ENCODE results near the gene MRPL23. TPM values are rescaled to one million over a fixed set of nuclear protein-coding genes. Genes with fewer than 3 reads are reported as not detected.

The MRPL23 gene
- total and polyA plus RNA-seq, 2 donors (not counting 3 experiments of a cell fraction or from before 2014, with no cell fraction given): 72.7 to 222 TPM

GRCh38 chr11:1932681-1933080 is 14.5 kb upstream of the MRPL23 start:
- ChIA-PET POLR2A (no interaction called here), CTCF (no interaction called here)
- Histone ChIP-seq H3K9me3 (replicated peaks; ENCODE audit: control insufficient read depth, insufficient read depth, low read length) (no peaks in the 10 kb centered on the region), H3K4me3 (replicated peaks in 1 of 3; ENCODE audit: insufficient read depth in 1 of 3, low read depth in 1 of 3, low read length in 3 of 3) (no peak overlapping the region), H3K4me1 (ENCODE audit: control insufficient read depth, extremely low read depth, insufficient read depth, low read length) (no peaks in the 10 kb centered on the region), H3K36me3 (ENCODE audit: control insufficient read depth in 2 of 2, extremely low read depth in 1 of 2, insufficient read depth in 2 of 2, low read length in 2 of 2) (no peaks in the 10 kb centered on the region), H3K4me2 (ENCODE audit: insufficient read depth, low read length) (no peak overlapping the region), H4K20me1 (replicated peaks; ENCODE audit: control insufficient read depth, extremely low read depth, insufficient read depth, low read length) (no peaks in the 10 kb centered on the region), H3K9me1 (replicated peaks; ENCODE audit: control insufficient read depth, extremely low read depth, insufficient read depth, low read length) (no peaks in the 10 kb centered on the region), H2AFZ (ENCODE audit: low read depth, low read length) (no peak overlapping the region), H3K79me2 (ENCODE audit: control insufficient read depth, insufficient read depth, low read length) (no peaks in the 10 kb centered on the region), H3K27ac (ENCODE audit: insufficient read depth, low read depth, low read length) (no peak overlapping the region), H3K9ac (replicated peaks; ENCODE audit: extremely low read depth, insufficient read depth, low read length) (no peak overlapping the region), H3K27me3 (ENCODE audit: control insufficient read depth in 2 of 2, insufficient read depth in 2 of 2, low read length in 2 of 2) (no peaks in the 10 kb centered on the region)
- BruUV-seq (replicated peaks): no TSS peak
- DNase-seq (ENCODE audit: low read depth, low spot score) (no peak), FAIRE-seq (no peak)
- dilution Hi-C loops (cut with MboI; ENCODE audit: extremely low pct_ligation_motif_present, low sequenced_read_pairs): no loop called here
- intact Hi-C loops (cut with micrococcal nuclease): no loop called here
- TF ChIP-seq CTCF (IDR thresholded peaks at IDR 0.05; ENCODE audit: extremely low read depth in 1 of 2, insufficient read depth in 1 of 2, low read depth in 1 of 2, low read length in 2 of 2): no peak

GRCh38 chr11:1933416-1934334 is 13.5 kb upstream of the MRPL23 start:
- DNase-seq (ENCODE audit: low read depth, low spot score): no peak
- no peaks in the 10 kb centered on the region for H3K79me2 ChIP-seq (ENCODE audit: control insufficient read depth, insufficient read depth, low read length)
- intact Hi-C loops (cut with micrococcal nuclease): no loop called here
- H4K20me1 ChIP-seq (replicated peaks; ENCODE audit: control insufficient read depth, extremely low read depth, insufficient read depth, low read length): no peaks in the 10 kb centered on the region
- POLR2A ChIA-PET: no interaction called here
- CTCF ChIA-PET: interaction anchor here (1.2 kb wide), 1 partner anchor 101 kb away, joined by 3 read pairs; no protein-coding TSS in a partner anchor
- BruUV-seq (replicated peaks): no TSS peak
- H3K36me3 ChIP-seq (ENCODE audit: control insufficient read depth in 2 of 2, extremely low read depth in 1 of 2, insufficient read depth in 2 of 2, low read length in 2 of 2): no peaks in the 10 kb centered on the region
- H3K9me3 ChIP-seq (replicated peaks; ENCODE audit: control insufficient read depth, insufficient read depth, low read length): no peaks in the 10 kb centered on the region
- no peak overlapping the region for H3K9ac ChIP-seq (replicated peaks; ENCODE audit: extremely low read depth, insufficient read depth, low read length)
- FAIRE-seq: no peak
- H3K27me3 ChIP-seq (ENCODE audit: control insufficient read depth in 2 of 2, insufficient read depth in 2 of 2, low read length in 2 of 2): no peaks in the 10 kb centered on the region
- H3K9me1 ChIP-seq (replicated peaks; ENCODE audit: control insufficient read depth, extremely low read depth, insufficient read depth, low read length): no peaks in the 10 kb centered on the region
- TF ChIP-seq MAX (IDR thresholded peaks at IDR 0.05; ENCODE audit: insufficient read depth, insufficient read length) (no peak), CTCF (IDR thresholded peaks at IDR 0.05; ENCODE audit: extremely low read depth in 1 of 2, insufficient read depth in 1 of 2, low read depth in 1 of 2, low read length in 2 of 2) (no peak), POLR2AphosphoS5 (IDR thresholded peaks at IDR 0.05; ENCODE audit: insufficient read depth, low read depth, low read length) (no peak), EZH2 (IDR thresholded peaks at IDR 0.05; ENCODE audit: borderline replicate concordance, low read depth, low read length, severe bottlenecking) (no peak), POLR2A (IDR thresholded peaks at IDR 0.05; ENCODE audit: low read depth, low read length) (no peak), MYC (IDR thresholded peaks at IDR 0.05; ENCODE audit: low read depth, low read length) (no peak)
- dilution Hi-C loops (cut with MboI; ENCODE audit: extremely low pct_ligation_motif_present, low sequenced_read_pairs): no loop called here
- no peak overlapping the region for H3K27ac ChIP-seq (ENCODE audit: insufficient read depth, low read depth, low read length)
- no peak overlapping the region for H2AFZ ChIP-seq (ENCODE audit: low read depth, low read length)
- H3K4me1 ChIP-seq (ENCODE audit: control insufficient read depth, extremely low read depth, insufficient read depth, low read length): no peaks in the 10 kb centered on the region
- H3K4me3 ChIP-seq (replicated peaks in 1 of 3; ENCODE audit: insufficient read depth in 1 of 3, low read depth in 1 of 3, low read length in 3 of 3): no peak overlapping the region
- H3K4me2 ChIP-seq (ENCODE audit: insufficient read depth, low read length): no peak overlapping the region
